Testis (tissue), 3 donors: ENCODE results near the gene ZC3H15. TPM values are rescaled to one million over a fixed set of nuclear protein-coding genes. Genes with fewer than 3 reads are reported as not detected.

Experiments used
- DNase-seq: peaks from one replicate; pipeline ENCODE4 v3.0.0-alpha.2; 2019
- H3K27ac ChIP-seq, 2 donors: fragments of 200-600 bp; sonication (generic); one replicate each; pipeline ENCODE4 v1.5.1; 2019
- H3K27me3 ChIP-seq: fragments of 200-600 bp; sonication (generic); one replicate; pipeline ENCODE4 v1.5.1; 2019
- H3K36me3 ChIP-seq: fragments of 200-600 bp; sonication (generic); one replicate; pipeline ENCODE4 v1.5.1; 2017; ENCODE audit warnings: low read depth; ENCODE audit errors: missing control alignments
- H3K4me1 ChIP-seq: fragments of 200-600 bp; sonication (generic); one replicate; pipeline ENCODE4 v1.5.1; 2019
- H3K4me3 ChIP-seq, 2 donors: fragments of 200-600 bp; sonication (generic); one replicate each; pipeline ENCODE4 v1.5.1; 2017 to 2019
- H3K9me3 ChIP-seq: fragments of 200-600 bp; sonication (generic); one replicate; pipeline ENCODE4 v1.5.1; 2017
- CTCF ChIP-seq, 3 experiments: fragments of 450-650 bp in 2 of 3; fragments of 200-600 bp in 1 of 3; sonication (generic) in 1 of 3; IDR thresholded peaks; one replicate each; pipeline ENCODE4 v1.5.1; 2016 to 2019; ENCODE audit warnings: antibody characterized with exemption in 3 of 3, mild to moderate bottlenecking in 2 of 3, moderate library complexity in 1 of 3
- POLR2A ChIP-seq: fragments of 450-650 bp; IDR thresholded peaks from one replicate; pipeline ENCODE4 v1.6.1; 2017; ENCODE audit warnings: antibody characterized with exemption, mild to moderate bottlenecking, moderate library complexity
- WGBS, 2 donors: methylation state at CpG; one replicate each; pipeline ENCODE4 v1.1.5; 2018; 5-methylcytosine and 5-hydroxymethylcytosine counted together
- intact Hi-C: fragments of 100-400 bp; cut with DNase I; formaldehyde crosslinking; loops from one replicate; pipeline ENCODE4 v1.15.1; 2023; ENCODE audit warnings: low total_unique reads
- polyA plus RNA-seq: library from polyadenylated mRNA; stranded (reverse); fragments of 350-450 nt; fragmentation: Illumina TruSeq; extraction: RNeasy Lipid Tissue Mini Kit (QIAGEN cat#74804); gene quantifications from one replicate; pipeline ENCODE4 v1.2.3, GENCODE V29; 2014; ENCODE audit warnings: low read depth, low replicate concordance; ENCODE audit not compliant: insufficient read depth
- total RNA-seq, 2 donors: library from RNA; depleted of rRNA; stranded (reverse); fragments of >200 nt; gene quantifications; one replicate each; pipeline ENCODE4 v1.2.3, GENCODE V29; 2016

ZC3H15 gene
- total and polyA plus RNA-seq, 3 donors from 2014 or later, result 36.8 to 67.4 (median 59.4) TPM

- Histone ChIP-seq H3K27me3 (no peaks in the 10 kb centered on the region), H3K27ac (no peak overlapping the region), H3K9me3 (no peaks in the 10 kb centered on the region), H3K4me1 (no peaks in the 10 kb centered on the region), H3K4me3 (no peak overlapping the region), H3K36me3 (no peaks in the 10 kb centered on the region)
- intact Hi-C loops, result no loop called here
- no peak for DNase-seq
- WGBS, 2 donors, result 94 to 97% methylated on average over 2 of the region's 2 CpGs
- no peak for TF ChIP-seq POLR2A
- no peak for TF ChIP-seq CTCF (IDR thresholded peaks at IDR 0.05)
Measured at GRCh38 chr2:186443851-186444250, 42.2 kb upstream of the ZC3H15 start.

- Histone ChIP-seq H3K27me3 (no peaks in the 10 kb centered on the region), H3K36me3 (no peaks in the 10 kb centered on the region), H3K4me1 (no peaks in the 10 kb centered on the region), H3K4me3 (no peak overlapping the region), H3K27ac (no peak overlapping the region), H3K9me3 (no peaks in the 10 kb centered on the region)
- 91 to 96% methylated on average over 4 of the region's 4 CpGs for WGBS, 2 donors
- intact Hi-C loops, result no loop called here
- TF ChIP-seq CTCF (IDR thresholded peaks at IDR 0.05), result no peak
- no peak for TF ChIP-seq POLR2A
- DNase-seq, result no peak
Measured at GRCh38 chr2:186445506-186445905, 40.6 kb upstream of the ZC3H15 start.

GRCh38 chr2:186455613-186456012 is 30.4 kb upstream of the ZC3H15 start:
- H3K27ac ChIP-seq, result no peak overlapping the region
- H3K4me1 ChIP-seq, result no peaks in the 10 kb centered on the region
- intact Hi-C loops, result no loop called here
- no peaks in the 10 kb centered on the region for H3K36me3 ChIP-seq
- no peak for DNase-seq
- H3K4me3 ChIP-seq, result no peak overlapping the region
- no peaks in the 10 kb centered on the region for H3K27me3 ChIP-seq
- H3K9me3 ChIP-seq, result no peaks in the 10 kb centered on the region
- TF ChIP-seq CTCF (IDR thresholded peaks at IDR 0.05) (no peak), POLR2A (no peak)

- TF ChIP-seq POLR2A, result no peak
- no peak for DNase-seq
- Histone ChIP-seq H3K4me3 (no peak overlapping the region), H3K36me3 (no peaks in the 10 kb centered on the region), H3K27ac (no peak overlapping the region), H3K9me3 (no peaks in the 10 kb centered on the region), H3K27me3 (no peaks in the 10 kb centered on the region), H3K4me1 (no peaks in the 10 kb centered on the region)
- 95 to 97% methylated on average over 4 of the region's 4 CpGs for WGBS, 2 donors
- intact Hi-C loops, result no loop called here
Measured at GRCh38 chr2:186456941-186457340, 29.1 kb upstream of the ZC3H15 start.

- no peak overlapping the region for H3K27ac ChIP-seq
- H3K36me3 ChIP-seq, result no peaks in the 10 kb centered on the region
- 47 to 74% methylated on average over 3 of the region's 3 CpGs for WGBS, 2 donors
- H3K4me1 ChIP-seq, result no peaks in the 10 kb centered on the region
- intact Hi-C loops, result no loop called here
- no peak overlapping the region for H3K4me3 ChIP-seq
- no peaks in the 10 kb centered on the region for H3K27me3 ChIP-seq
- no peak for DNase-seq
- no peaks in the 10 kb centered on the region for H3K9me3 ChIP-seq
- TF ChIP-seq POLR2A (no peak), CTCF (IDR thresholded peaks at IDR 0.05) (no peak)
Measured at GRCh38 chr2:186457908-186458307, 28.2 kb upstream of the ZC3H15 start.
